Stomach (tissue), 4 donors: ENCODE measurements around the gene PYGO2.

Experiments
- CTCF ChIP-seq, 7 experiments: fragments of 450-650 bp in 4 of 7; fragments of 200-600 bp in 3 of 7; sonication (generic) in 3 of 7; IDR thresholded peaks; one replicate each; pipeline ENCODE4 v1.5.1; 2016 to 2019; ENCODE audit warnings: antibody characterized with exemption in 7 of 7, control low read depth in 2 of 7, mild to moderate bottlenecking in 1 of 7
- EP300 ChIP-seq: sonication (generic); formaldehyde crosslinking; IDR thresholded peaks from one replicate; pipeline ENCODE4 v1.6.1; 2017; ENCODE audit warnings: antibody characterized with exemption
- POLR2AphosphoS5 ChIP-seq, 3 donors: sonication (generic); formaldehyde crosslinking; IDR thresholded peaks; one replicate each; pipeline ENCODE4 v1.6.1; 2016; ENCODE audit warnings: antibody characterized with exemption in 3 of 3

- no peak for TF ChIP-seq POLR2AphosphoS5 (IDR thresholded peaks at IDR 0.05)
- no peak for TF ChIP-seq CTCF (IDR thresholded peaks at IDR 0.05)
- TF ChIP-seq EP300, result no peak
Observed at GRCh38 chr1:154923695-154924094, 37.9 kb downstream of the PYGO2 start.
